HepG2 (cell line): Measurements from ENCODE around the gene RGPD6. TPM values are rescaled to one million over a fixed set of nuclear protein-coding genes. Genes with fewer than 3 reads are reported as not detected.
"Not testable (repeated sequence)": the region's sequence is repeated elsewhere in the genome, so short reads cannot be mapped to it uniquely, and the experiment has no call there.

ENCODE experiments used
- ATAC-seq: fragments of 200-7000 bp; cut with Tn5 transposase; 3 replicates; pipeline ENCODE4 v1.9.1; 2020; ENCODE audit warnings: mild to moderate bottlenecking, moderate library complexity
- BruUV-seq: library from RNA; stranded (reverse); fragments of 400-500 nt; replicated peaks from 2 replicates; lab custom pipeline; 2021; lab: Mats Ljungman, UMichigan
- CTCF ChIA-PET: fragments of 300-600 bp; formaldehyde crosslinking; extraction: SDS; loops from one replicate; lab custom pipeline; 2021; ENCODE audit warnings: low total read pairs, inconsistent platforms, low intra/inter-chr PET ratio; lab: Yijun Ruan, JAX
- POLR2A ChIA-PET: fragments of 350-600 bp; sonication (Branson Sonifier 250); formaldehyde crosslinking; loops from one replicate; lab custom pipeline; 2020; ENCODE audit warnings: antibody characterized with exemption, inconsistent platforms; lab: Yijun Ruan, JAX
- DNase-seq: peaks from one replicate; pipeline ENCODE4 v3.0.0-alpha.2; 2015; ENCODE audit warnings: low spot score
- FAIRE-seq: peaks from 3 replicates; lab custom pipeline; 2011; peaks lifted over from hg19 to GRCh38; lab: Jason Lieb, UNC
- H2AFZ ChIP-seq: one replicate; pipeline ENCODE4 v1.6.1; 2011; ENCODE audit warnings: low read length, inconsistent platforms
- H3K27ac ChIP-seq: fragments of 300-600 bp; 3 replicates; pipeline ENCODE4 v1.8.0; 2011; ENCODE audit warnings: mixed run types, mild to moderate bottlenecking, mixed read lengths, low read length, inconsistent platforms; ENCODE audit not compliant: insufficient read depth; ENCODE audit errors: extremely low read length
- H3K27me3 ChIP-seq, 2 experiments: fragments of 200-600 bp in 1 of 2; 2 replicates in 1 of 2; 3 replicates in 1 of 2; pipeline versions ENCODE4 v1.6.0 to v1.8.0; 2011; ENCODE audit warnings: low read length in 2 of 2, mild to moderate bottlenecking in 2 of 2, moderate library complexity in 2 of 2, inconsistent platforms in 1 of 2; ENCODE audit not compliant: insufficient read depth in 2 of 2, control insufficient read depth in 1 of 2
- H3K36me3 ChIP-seq, 2 experiments: fragments of 200-600 bp in 1 of 2; replicated peaks in 1 of 2; 2 replicates in 1 of 2; 3 replicates in 1 of 2; pipeline versions ENCODE4 v1.5.1 to v1.8.0; 2011; ENCODE audit warnings: low read length in 2 of 2, inconsistent platforms in 1 of 2; ENCODE audit not compliant: insufficient read depth in 2 of 2, control insufficient read depth in 1 of 2
- H3K4me1 ChIP-seq: 2 replicates; pipeline ENCODE4 v1.5.1; 2012; ENCODE audit warnings: low read length, inconsistent platforms; ENCODE audit not compliant: insufficient read depth
- H3K4me2 ChIP-seq: 2 replicates; pipeline ENCODE4 v1.6.0; 2011; ENCODE audit warnings: low read depth, low read length, inconsistent platforms
- H3K4me3 ChIP-seq, 3 experiments: fragments of 200-600 bp in 1 of 3; sonication (generic), shearing (Covaris generic) in 1 of 3; replicated peaks in 1 of 3; 2 replicates each; pipeline ENCODE4 v1.5.1; 2011 to 2016; ENCODE audit warnings: low read length in 3 of 3, inconsistent platforms in 2 of 3, low read depth in 2 of 3, mild to moderate bottlenecking in 2 of 3, control low read depth in 1 of 3, mixed read lengths in 1 of 3; ENCODE audit not compliant: insufficient read depth in 1 of 3
- H3K79me2 ChIP-seq: one replicate; pipeline ENCODE4 v1.6.1; 2011; ENCODE audit warnings: low read length, inconsistent platforms; ENCODE audit not compliant: insufficient read depth
- H3K9ac ChIP-seq: 2 replicates; pipeline ENCODE4 v1.6.0; 2011; ENCODE audit warnings: mild to moderate bottlenecking, low read depth, low read length, inconsistent platforms; ENCODE audit not compliant: insufficient read depth
- H3K9me3 ChIP-seq: 2 replicates; pipeline ENCODE4 v1.5.1; 2012; ENCODE audit warnings: mild to moderate bottlenecking, low read length
- H4K20me1 ChIP-seq: 2 replicates; pipeline ENCODE4 v1.6.0; 2011; ENCODE audit warnings: inconsistent platforms, mild to moderate bottlenecking, low read length, moderate library complexity; ENCODE audit not compliant: insufficient read depth
- WGBS: methylation state at CpG from one replicate; pipeline ENCODE4 v1.1.6; 2017; ENCODE audit warnings: low lambda C conversion rate; 5-methylcytosine and 5-hydroxymethylcytosine counted together
- in situ Hi-C: cut with HindIII; loops from 2 replicates; pipeline ENCODE4 v1.10.0; 2017; ENCODE audit warnings: low pct_unique_long_range_greater_than_20kb; ENCODE audit not compliant: extremely low pct_ligation_motif_present
- intact Hi-C: fragments of 100-400 bp; cut with micrococcal nuclease; formaldehyde crosslinking; loops from one replicate; pipeline ENCODE4 v1.10.0; 2022; ENCODE audit not compliant: unreplicated experiment
- polyA plus RNA-seq, 8 experiments: library from polyadenylated mRNA; depleted of rRNA in 3 of 8; stranded (reverse) in 7 of 8; unstranded in 1 of 8; fragments of >200 nt; fragmentation: Illumina TruSeq in 4 of 8; extraction: Trizol in 4 of 8; gene quantifications; 2 replicates each; pipeline versions ENCODE4 v1.2.1 to v1.2.3, GENCODE V29; 2011 to 2016; ENCODE audit warnings: low read depth in 4 of 8, missing spikeins in 1 of 8, mixed read lengths in 1 of 8; ENCODE audit not compliant: insufficient read depth in 1 of 8
- total RNA-seq, 5 experiments: library from RNA; depleted of rRNA; stranded (reverse); fragments of >200 nt; fragmentation: Illumina TruSeq; extraction: Trizol; gene quantifications; 2 replicates each; pipeline ENCODE4 v1.2.3, GENCODE V29; 2016; ENCODE audit warnings: low read depth in 1 of 5

The RGPD6 gene
- total and polyA plus RNA-seq, 2 of the 13 experiments (the other 11 are each of a cell fraction or from before 2014, with no cell fraction given), result 12.0 to 28.4 TPM

DNA sequence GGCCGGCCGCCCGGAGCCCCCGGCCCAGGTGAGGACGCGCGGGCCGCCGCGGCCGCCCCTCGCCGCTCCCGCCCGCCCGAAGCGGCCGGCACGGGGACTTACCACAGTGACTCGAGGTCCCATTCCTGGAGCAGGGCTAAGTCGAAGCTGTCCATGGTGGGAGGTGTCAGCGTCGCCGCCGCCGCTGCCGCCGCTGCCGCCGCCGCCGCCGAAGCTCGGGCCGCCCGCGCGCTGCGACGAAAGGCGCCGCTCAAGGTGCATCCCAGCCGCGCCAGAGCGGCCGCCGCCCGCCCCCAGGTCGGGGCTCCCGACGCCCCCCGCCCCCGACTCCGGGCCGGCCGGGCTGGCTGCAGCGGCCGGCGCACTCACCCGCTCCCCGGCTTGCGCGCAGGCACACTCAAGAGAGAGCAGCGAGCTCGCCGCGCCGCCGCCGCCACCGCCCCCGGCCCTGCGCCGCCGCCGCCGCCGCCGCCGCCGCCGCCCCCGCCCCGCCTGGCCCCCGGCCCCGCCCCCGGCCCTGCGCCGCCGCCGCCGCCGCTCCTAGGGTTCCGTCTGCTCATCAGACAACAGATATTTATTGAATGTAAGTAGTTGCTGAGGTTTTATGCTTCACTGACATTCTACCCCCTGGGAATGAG is 33.7 kb upstream of the RGPD6 start:
- BruUV-seq, H2AFZ ChIP-seq, in situ Hi-C loops, H3K36me3 ChIP-seq, H3K9ac ChIP-seq, H3K27ac ChIP-seq, DNase-seq, POLR2A ChIA-PET, FAIRE-seq, H3K27me3 ChIP-seq, CTCF ChIA-PET, H3K4me1 ChIP-seq, H3K79me2 ChIP-seq, H4K20me1 ChIP-seq, H3K4me2 ChIP-seq, H3K9me3 ChIP-seq, intact Hi-C loops, H3K4me3 ChIP-seq: not testable (repeated sequence)
- ATAC-seq, result peak; percentile 86
- 3% methylated on average over 7 of the region's 94 CpGs for WGBS

GRCh38 chr2:110609843-110610612 is 33.0 kb upstream of the RGPD6 start:
- in situ Hi-C loops, H4K20me1 ChIP-seq, H2AFZ ChIP-seq, H3K4me2 ChIP-seq, intact Hi-C loops, H3K9ac ChIP-seq, POLR2A ChIA-PET, H3K9me3 ChIP-seq, H3K36me3 ChIP-seq, FAIRE-seq, H3K4me1 ChIP-seq, H3K27me3 ChIP-seq, BruUV-seq, DNase-seq, H3K27ac ChIP-seq, H3K79me2 ChIP-seq, H3K4me3 ChIP-seq, CTCF ChIA-PET: not testable (repeated sequence)
- ATAC-seq, result peak; percentile 64
- 4% methylated on average over 8 of the region's 45 CpGs for WGBS

DNA sequence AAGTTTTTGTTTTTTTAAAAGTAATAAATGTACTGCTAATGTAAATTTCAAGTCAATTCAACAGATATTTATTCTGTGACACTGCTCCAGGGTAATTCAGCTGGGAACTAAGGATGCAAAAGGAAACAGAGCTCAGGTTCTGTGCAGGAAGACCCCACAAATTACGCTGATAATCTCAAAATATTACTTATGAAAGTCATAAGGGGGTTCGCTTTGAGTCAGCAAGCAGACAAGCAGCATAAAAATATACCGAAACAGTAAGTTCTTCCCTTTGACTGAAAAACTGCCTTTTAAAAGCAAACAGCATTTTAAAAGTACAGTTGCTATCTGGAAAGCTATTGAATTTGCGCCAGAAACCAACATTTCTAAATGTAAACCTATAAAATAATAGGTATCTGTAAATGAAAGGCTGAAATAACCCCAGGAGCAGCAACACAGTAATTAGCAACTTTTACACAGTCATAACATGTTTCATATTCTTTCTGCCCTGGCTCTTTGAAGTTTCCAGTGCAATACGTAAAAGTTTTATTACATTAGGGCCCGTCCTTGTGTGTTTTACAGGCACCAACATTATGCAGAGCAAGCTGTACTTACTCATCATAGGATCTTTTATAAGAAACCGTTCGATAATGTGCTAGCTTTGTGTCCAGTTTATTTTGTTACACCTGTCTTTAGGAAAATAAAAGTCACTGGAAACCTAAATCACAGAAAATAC is 31.9 kb upstream of the RGPD6 start:
- ATAC-seq, H3K4me1 ChIP-seq, H3K27ac ChIP-seq, H3K9ac ChIP-seq, in situ Hi-C loops, H3K9me3 ChIP-seq, H3K4me3 ChIP-seq, CTCF ChIA-PET, H4K20me1 ChIP-seq, intact Hi-C loops, FAIRE-seq, POLR2A ChIA-PET, BruUV-seq, DNase-seq, H3K4me2 ChIP-seq, H3K27me3 ChIP-seq, H3K79me2 ChIP-seq, H2AFZ ChIP-seq, H3K36me3 ChIP-seq: not testable (repeated sequence)
- no CpG with 5 or more reads among the region's 8 CpGs for WGBS

DNA sequence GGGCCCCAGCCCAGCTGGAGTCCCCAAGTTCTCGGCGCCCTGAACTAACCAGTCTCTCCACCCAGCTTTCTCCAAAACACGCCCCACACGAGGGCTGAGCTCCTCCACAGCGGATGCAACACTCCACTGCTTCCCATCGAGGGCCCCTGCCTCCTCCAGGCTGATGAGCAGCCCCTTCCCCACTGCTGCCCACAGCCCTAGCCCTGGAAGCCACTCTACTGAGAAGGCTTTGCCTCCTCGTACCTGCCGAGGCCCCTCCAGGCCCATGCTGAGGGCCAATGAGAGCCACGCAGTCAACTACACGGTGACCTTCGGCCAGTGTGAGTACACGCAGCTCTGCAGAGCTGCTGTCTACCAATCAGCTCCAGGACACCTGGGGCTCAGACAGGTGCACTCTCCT is 28.0 kb upstream of the RGPD6 start:
- FAIRE-seq, H3K4me2 ChIP-seq, H3K27me3 ChIP-seq, POLR2A ChIA-PET, H3K4me3 ChIP-seq, intact Hi-C loops, H3K27ac ChIP-seq, H3K9ac ChIP-seq, CTCF ChIA-PET, DNase-seq, H3K4me1 ChIP-seq, BruUV-seq, H2AFZ ChIP-seq, H3K36me3 ChIP-seq, H3K9me3 ChIP-seq, in situ Hi-C loops, H4K20me1 ChIP-seq, H3K79me2 ChIP-seq: not testable (repeated sequence)
- WGBS, result 20% methylated on average over 4 of the region's 12 CpGs
- peak; percentile 41 for ATAC-seq
